Left lung (tissue), 10 donors: ENCODE results near the gene IQCM. TPM values are rescaled to one million over a fixed set of nuclear protein-coding genes. Genes with fewer than 3 reads are reported as not detected.

ENCODE experiments used
- ATAC-seq: fragments of 200-7000 bp; cut with Tn5 transposase; one replicate; pipeline ENCODE4 v1.9.1; 2020; ENCODE audit warnings: moderate library complexity
- DNase-seq, 4 donors: peaks; one replicate each; pipeline ENCODE4 v3.0.0-alpha.2; 2013 to 2020
- H3K27ac ChIP-seq, 2 donors: fragments of 200-600 bp; sonication (generic) in 1 of 2; one replicate each; pipeline versions ENCODE4 v1.5.0 to v1.8.0; 2020 to 2021
- H3K27me3 ChIP-seq, 2 donors: fragments of 200-600 bp; sonication (generic) in 1 of 2; one replicate each; pipeline versions ENCODE4 v1.5.0 to v1.8.0; 2020 to 2021
- H3K36me3 ChIP-seq, 2 donors: fragments of 200-600 bp; sonication (generic) in 1 of 2; one replicate each; pipeline versions ENCODE4 v1.5.0 to v1.8.0; 2020 to 2021
- H3K4me1 ChIP-seq, 2 donors: fragments of 200-600 bp; one replicate each; pipeline ENCODE4 v1.8.0; 2021
- H3K4me3 ChIP-seq, 2 donors: fragments of 200-600 bp; sonication (generic) in 1 of 2; one replicate each; pipeline versions ENCODE4 v1.5.0 to v1.8.0; 2020 to 2021; ENCODE audit warnings: mild to moderate bottlenecking in 1 of 2
- H3K9me3 ChIP-seq, 2 donors: fragments of 200-600 bp; sonication (generic) in 1 of 2; one replicate each; pipeline versions ENCODE4 v1.5.0 to v1.8.0; 2020 to 2021
- CTCF ChIP-seq, 2 donors: fragments of 200-600 bp; sonication (generic) in 1 of 2; IDR thresholded peaks; one replicate each; pipeline versions ENCODE4 v1.5.0 to v1.8.0; 2021; ENCODE audit warnings: antibody characterized with exemption in 2 of 2
- intact Hi-C, 2 donors: fragments of 100-400 bp; cut with DNase I; formaldehyde crosslinking; loops; one replicate each; pipeline versions ENCODE4 v1.11.2 to v1.14.2; 2022
- polyA plus RNA-seq, 6 donors: library from polyadenylated mRNA; unstranded; fragments of 120-200 nt; gene quantifications; one replicate each; pipeline ENCODE4 v1.2.1, GENCODE V29; 2013; ENCODE audit not compliant: insufficient read length in 6 of 6
- total RNA-seq, 2 donors: library from RNA; stranded (reverse); fragmentation: NEBNext Ultra II Directional; extraction: Animal tissue kit (Norgen Biotek cat#: 25700); gene quantifications; one replicate each; pipeline ENCODE4 v1.2.1, GENCODE V29; 2021
- donor health status: DM: no; HTN: yes; CAD: no.
- donor health status: DM: no; HTN: no; CAD: no.

The IQCM gene
- total and polyA plus RNA-seq, 8 donors, result not detected

DNA sequence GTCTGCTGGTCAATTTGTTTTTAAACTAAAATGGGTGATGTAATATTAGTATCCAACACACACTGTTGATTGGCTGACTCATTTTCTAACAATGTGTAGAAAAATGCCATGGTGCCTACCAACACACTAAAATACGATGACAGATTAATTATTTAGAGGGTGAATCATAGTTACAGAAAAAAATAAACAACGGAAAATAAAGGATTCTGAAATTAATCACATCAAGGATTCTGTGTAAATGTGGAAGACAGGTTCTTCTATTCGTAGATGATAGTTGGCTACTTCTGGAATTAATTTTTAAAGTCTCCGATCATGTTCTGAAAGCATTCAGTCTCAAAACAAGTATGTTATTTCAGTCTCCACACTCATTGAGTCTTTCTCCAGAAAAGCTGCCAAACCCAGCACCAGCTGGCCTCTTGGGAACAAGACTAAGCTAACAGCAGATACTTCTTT is 8.2 kb upstream of the IQCM start:
- no peaks in the 10 kb centered on the region for H3K36me3 ChIP-seq
- intact Hi-C loops, result no loop called here
- no peaks in the 10 kb centered on the region for H3K4me1 ChIP-seq
- DNase-seq (no peak), ATAC-seq (no peak)
- no peak overlapping the region for H3K27ac ChIP-seq
- H3K27me3 ChIP-seq, result no peaks in the 10 kb centered on the region
- H3K4me3 ChIP-seq, result no peak overlapping the region
- H3K9me3 ChIP-seq, result no peaks in the 10 kb centered on the region
- no peak for TF ChIP-seq CTCF (IDR thresholded peaks at IDR 0.05)

DNA sequence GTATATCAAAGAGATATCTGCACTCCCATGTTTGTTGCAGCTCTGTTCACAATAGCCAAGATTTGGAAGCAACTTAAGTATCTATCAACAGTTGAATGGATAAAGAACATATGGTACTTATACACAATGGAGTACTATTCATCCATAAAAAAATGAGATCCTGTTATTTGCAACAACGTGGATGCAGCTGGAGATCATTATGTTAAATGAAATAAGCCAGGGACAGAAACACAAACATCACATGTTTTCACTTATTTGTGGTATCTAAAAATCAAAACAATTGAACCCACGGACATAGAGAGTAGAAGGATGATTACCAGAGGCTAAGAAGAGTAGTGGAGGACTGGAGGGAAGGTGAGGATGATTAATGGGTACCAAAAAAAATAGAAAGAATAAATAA is 14.2 kb downstream of the IQCM start:
- Histone ChIP-seq H3K36me3 (no peaks in the 10 kb centered on the region), H3K27ac (no peak overlapping the region), H3K4me3 (no peak overlapping the region), H3K9me3 (peaks cover 0 to 14% of the 10 kb centered on the region in 2 donors), H3K4me1 (no peaks in the 10 kb centered on the region), H3K27me3 (no peaks in the 10 kb centered on the region)
- intact Hi-C loops, result no loop called here
- TF ChIP-seq CTCF (IDR thresholded peaks at IDR 0.05), result no peak
- DNase-seq (no peak), ATAC-seq (no peak)

GRCh38 chr4:149799546-149799945 is 16.1 kb downstream of the IQCM start:
- Histone ChIP-seq H3K27me3 (no peaks in the 10 kb centered on the region), H3K4me3 (no peak overlapping the region), H3K4me1 (no peaks in the 10 kb centered on the region), H3K9me3 (peaks cover 0 to 12% of the 10 kb centered on the region in 2 donors), H3K27ac (no peak overlapping the region), H3K36me3 (no peaks in the 10 kb centered on the region)
- DNase-seq, result no peak
- no peak for TF ChIP-seq CTCF (IDR thresholded peaks at IDR 0.05)
- intact Hi-C loops, result no loop called here
- ATAC-seq, result no peak

- Histone ChIP-seq H3K27ac (no peak overlapping the region), H3K4me1 (no peaks in the 10 kb centered on the region), H3K27me3 (no peaks in the 10 kb centered on the region), H3K36me3 (no peaks in the 10 kb centered on the region), H3K9me3 (no peaks in the 10 kb centered on the region), H3K4me3 (no peak overlapping the region)
- no peak for TF ChIP-seq CTCF (IDR thresholded peaks at IDR 0.05)
- ATAC-seq (no peak), DNase-seq (no peak)
- intact Hi-C loops, result no loop called here
These were observed 19.3 kb downstream of the IQCM start for GRCh38 chr4:149796381-149796780.

DNA sequence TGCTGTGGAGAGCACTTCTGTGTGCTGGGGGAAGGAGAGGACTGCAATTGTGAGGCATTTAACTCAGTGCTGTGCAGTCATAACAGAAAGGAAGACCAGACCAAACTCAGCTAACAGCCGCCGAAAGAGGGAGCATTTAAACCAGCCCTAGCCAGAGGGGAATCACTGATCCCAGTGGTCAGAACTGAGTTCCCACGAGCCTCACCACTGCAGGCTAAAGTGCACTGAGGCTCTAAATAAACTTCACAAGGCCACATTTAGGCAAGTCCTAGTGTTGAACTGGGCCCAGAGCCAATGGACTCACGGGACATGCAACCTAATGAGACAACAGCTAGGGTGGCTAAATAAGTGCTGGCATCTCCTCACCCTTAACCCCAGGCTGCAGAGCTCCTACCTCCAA is 20.4 kb downstream of the IQCM start:
- TF ChIP-seq CTCF (IDR thresholded peaks at IDR 0.05), result no peak
- no peak for DNase-seq
- Histone ChIP-seq H3K36me3 (no peaks in the 10 kb centered on the region), H3K27me3 (no peaks in the 10 kb centered on the region), H3K9me3 (no peaks in the 10 kb centered on the region), H3K4me3 (no peak overlapping the region), H3K4me1 (no peaks in the 10 kb centered on the region), H3K27ac (no peak overlapping the region)
- ATAC-seq, result no peak
- intact Hi-C loops, result no loop called here
